Ectodermal cell (in vitro differentiated cells): ENCODE results near the gene MSI2.

Experiments used
- H3K27ac ChIP-seq: 2 replicates; pipeline ENCODE4 v1.7.0; 2013; ENCODE audit warnings: mild to moderate bottlenecking, low read depth, low read length; ENCODE audit not compliant: insufficient read depth, poor library complexity, severe bottlenecking
- H3K27me3 ChIP-seq: 2 replicates; pipeline ENCODE4 v1.7.0; 2013; ENCODE audit warnings: mild to moderate bottlenecking, low read length; ENCODE audit not compliant: insufficient read depth, control insufficient read depth, poor library complexity, severe bottlenecking
- H3K36me3 ChIP-seq: one replicate; pipeline ENCODE4 v1.7.0; 2013; ENCODE audit warnings: low read length; ENCODE audit not compliant: control insufficient read depth, insufficient read depth
- H3K4me1 ChIP-seq: one replicate; pipeline ENCODE4 v1.7.0; 2013; ENCODE audit warnings: low read length; ENCODE audit not compliant: control insufficient read depth, insufficient read depth
- H3K4me3 ChIP-seq: 2 replicates; pipeline ENCODE4 v1.7.0; 2013; ENCODE audit warnings: low read depth, low read length, control low read depth; ENCODE audit not compliant: insufficient read depth
- H3K9me3 ChIP-seq: 2 replicates; pipeline ENCODE4 v1.7.0; 2013; ENCODE audit warnings: mild to moderate bottlenecking, low read length, moderate library complexity; ENCODE audit not compliant: control insufficient read depth
- WGBS, 2 experiments: methylation state at CpG; one replicate each; pipeline ENCODE4 v1.1.7; 2013; ENCODE audit warnings: missing lambda C conversion rate in 2 of 2; 5-methylcytosine and 5-hydroxymethylcytosine counted together

The MSI2 gene

GRCh38 chr17:57516290-57517230 lies 260.2 kb downstream of the MSI2 start:
- H3K4me1 ChIP-seq: peaks cover 39% of the 10 kb centered on the region
- H3K27me3 ChIP-seq: no peaks in the 10 kb centered on the region
- no peak overlapping the region for H3K4me3 ChIP-seq
- no peaks in the 10 kb centered on the region for H3K9me3 ChIP-seq
- H3K36me3 ChIP-seq: no peaks in the 10 kb centered on the region
- 94 to 97% methylated on average over 10 of the region's 10 CpGs for WGBS, 2 experiments
- H3K27ac ChIP-seq: peak overlapping the region; percentile 38

- Histone ChIP-seq H3K27ac (peak overlapping the region; percentile 38), H3K9me3 (no peaks in the 10 kb centered on the region), H3K4me1 (peaks cover 38% of the 10 kb centered on the region), H3K36me3 (no peaks in the 10 kb centered on the region), H3K27me3 (no peaks in the 10 kb centered on the region), H3K4me3 (no peak overlapping the region)
- 83 to 87% methylated on average over 7 of the region's 7 CpGs for WGBS, 2 experiments
Observed at GRCh38 chr17:57517273-57517631, 260.9 kb downstream of the MSI2 start.

- Histone ChIP-seq H3K4me1 (peaks cover 38% of the 10 kb centered on the region), H3K36me3 (no peaks in the 10 kb centered on the region), H3K4me3 (no peak overlapping the region), H3K9me3 (no peaks in the 10 kb centered on the region), H3K27ac (peak overlapping the region; percentile 61), H3K27me3 (no peaks in the 10 kb centered on the region)
- 71 to 75% methylated on average over 6 to 8 of the region's 8 CpGs for WGBS, 2 experiments
Observed at GRCh38 chr17:57517632-57518456, 261.5 kb downstream of the MSI2 start.

- Histone ChIP-seq H3K4me1 (peaks cover 46% of the 10 kb centered on the region), H3K27ac (peak overlapping the region; percentile 61), H3K9me3 (no peaks in the 10 kb centered on the region), H3K4me3 (no peak overlapping the region), H3K27me3 (no peaks in the 10 kb centered on the region), H3K36me3 (no peaks in the 10 kb centered on the region)
- 71% methylated on average over 20 of the region's 20 CpGs for WGBS, 2 experiments
Observed at GRCh38 chr17:57518587-57519581, 262.6 kb downstream of the MSI2 start.

- no peaks in the 10 kb centered on the region for H3K9me3 ChIP-seq
- WGBS, 2 experiments: 96 to 98% methylated on average over 6 of the region's 7 CpGs
- peaks cover 51% of the 10 kb centered on the region for H3K4me1 ChIP-seq
- H3K36me3 ChIP-seq: no peaks in the 10 kb centered on the region
- H3K27me3 ChIP-seq: no peaks in the 10 kb centered on the region
- H3K4me3 ChIP-seq: no peak overlapping the region
- no peak overlapping the region for H3K27ac ChIP-seq
Observed at GRCh38 chr17:57519800-57520199, 263.5 kb downstream of the MSI2 start.

- Histone ChIP-seq H3K4me1 (peaks cover 62% of the 10 kb centered on the region), H3K27me3 (no peaks in the 10 kb centered on the region), H3K27ac (no peak overlapping the region), H3K4me3 (no peak overlapping the region), H3K9me3 (no peaks in the 10 kb centered on the region), H3K36me3 (no peaks in the 10 kb centered on the region)
- WGBS, 2 experiments: 94 to 95% methylated on average over 7 of the region's 7 CpGs
Observed at GRCh38 chr17:57521606-57522005, 265.3 kb downstream of the MSI2 start.

- Histone ChIP-seq H3K27ac (no peak overlapping the region), H3K27me3 (no peaks in the 10 kb centered on the region), H3K9me3 (no peaks in the 10 kb centered on the region), H3K36me3 (no peaks in the 10 kb centered on the region), H3K4me3 (no peak overlapping the region), H3K4me1 (peaks cover 62% of the 10 kb centered on the region)
- WGBS, 2 experiments: 95 to 96% methylated on average over 10 of the region's 10 CpGs
Observed at GRCh38 chr17:57522042-57523005, 266.0 kb downstream of the MSI2 start.

GRCh38 chr17:57523926-57524632 lies 267.8 kb downstream of the MSI2 start:
- H3K4me3 ChIP-seq: no peak overlapping the region
- no peaks in the 10 kb centered on the region for H3K36me3 ChIP-seq
- H3K4me1 ChIP-seq: peaks cover 56% of the 10 kb centered on the region
- H3K27ac ChIP-seq: no peak overlapping the region
- no peaks in the 10 kb centered on the region for H3K27me3 ChIP-seq
- no peaks in the 10 kb centered on the region for H3K9me3 ChIP-seq
- WGBS, 2 experiments: 96 to 97% methylated on average over 4 to 7 of the region's 7 CpGs
